K562 (cell line): ENCODE results near the gene NPFF. TPM values are rescaled to one million over a fixed set of nuclear protein-coding genes. Genes with fewer than 3 reads are reported as not detected.

Experiments used
- BACH1 ChIP-seq: fragments of 200-800 bp; sonication (Bioruptor generic); IDR thresholded peaks from 2 replicates; pipeline ENCODE4 v1.6.1; 2016; ENCODE audit warnings: missing genetic modification characterization, missing compliant biosample characterization
- BDP1 ChIP-seq: IDR thresholded peaks from 3 replicates; pipeline ENCODE4 v1.6.1; 2011; ENCODE audit not compliant: insufficient read length, insufficient read depth
- CSDE1 ChIP-seq, 2 experiments: fragments of 450-650 bp; IDR thresholded peaks; 2 replicates each; pipeline ENCODE4 v1.6.1; 2016; ENCODE audit warnings: mild to moderate bottlenecking in 1 of 2
- CTBP1 ChIP-seq: fragments of 450-650 bp; IDR thresholded peaks from 2 replicates; pipeline ENCODE4 v1.6.1; 2016; ENCODE audit warnings: borderline replicate concordance
- EP300 ChIP-seq: IDR thresholded peaks from 2 replicates; pipeline ENCODE4 v1.6.1; 2012; ENCODE audit warnings: low read length, improper control_type of control experiment
- ESRRA ChIP-seq: fragments of 450-650 bp; IDR thresholded peaks from 2 replicates; pipeline ENCODE4 v1.6.1; 2014; ENCODE audit warnings: low read depth, mild to moderate bottlenecking, moderate library complexity, borderline replicate concordance
- FUS ChIP-seq: fragments of 200-400 bp; formaldehyde crosslinking; optimal IDR thresholded peaks from 2 replicates; pipeline ENCODE3; 2017; ENCODE audit warnings: low read depth, low read length
- HMG20B ChIP-seq: fragments of 250-450 bp; sonication (Bioruptor Pico); IDR thresholded peaks from 2 replicates; pipeline ENCODE4 v1.5.0; 2021; ENCODE audit warnings: mild to moderate bottlenecking
- MTA2 ChIP-seq: fragments of 450-650 bp; IDR thresholded peaks from 2 replicates; pipeline ENCODE4 v1.6.1; 2016; ENCODE audit warnings: low read depth
- SREBF2 ChIP-seq: sonication (generic); formaldehyde crosslinking; IDR thresholded peaks from 2 replicates; pipeline ENCODE4 v1.4.0; 2020; ENCODE audit warnings: mild to moderate bottlenecking, missing genetic modification reagents
- TAF1 ChIP-seq: IDR thresholded peaks from 2 replicates; pipeline ENCODE4 v1.6.1; 2011; ENCODE audit warnings: mild to moderate bottlenecking, low read length, moderate library complexity; ENCODE audit not compliant: insufficient read depth, control insufficient read depth, severe bottlenecking; ENCODE audit errors: extremely low read depth
- TCF7L2 ChIP-seq: fragments of 150-350 bp; IDR thresholded peaks from 2 replicates; pipeline ENCODE4 v1.6.1; 2016; ENCODE audit warnings: low read depth, mild to moderate bottlenecking, low read length, moderate library complexity
- WHSC1 ChIP-seq: IDR thresholded peaks from one replicate; pipeline ENCODE4 v1.6.1; 2012; ENCODE audit warnings: low read length, control low read depth, inconsistent platforms
- ZNF174 ChIP-seq: fragments of 250-450 bp; sonication (Bioruptor Pico); IDR thresholded peaks from 2 replicates; pipeline ENCODE4 v1.4.0; 2020; ENCODE audit warnings: mild to moderate bottlenecking
- ZNF224 ChIP-seq: sonication (generic); formaldehyde crosslinking; IDR thresholded peaks from 2 replicates; pipeline ENCODE4 v1.8.0; 2022; ENCODE audit warnings: mild to moderate bottlenecking, missing genetic modification reagents
- ZNF57 ChIP-seq: fragments of 450-650 bp; formaldehyde crosslinking; IDR thresholded peaks from 2 replicates; pipeline ENCODE4 v1.4.0; 2020; ENCODE audit warnings: mild to moderate bottlenecking, moderate library complexity
- ZNF699 ChIP-seq: fragments of 250-450 bp; sonication (Bioruptor Pico); IDR thresholded peaks from 2 replicates; pipeline ENCODE4 v1.8.0; 2021; ENCODE audit warnings: mild to moderate bottlenecking, moderate library complexity; ENCODE audit not compliant: insufficient replicate concordance
- polyA plus RNA-seq, 8 experiments: library from polyadenylated mRNA; depleted of rRNA in 4 of 8; stranded (reverse) in 5 of 8; unstranded in 3 of 8; fragments of >200 nt; fragmentation: Nextera tagmentation in 2 of 8; fragmentation: Illumina TruSeq in 1 of 8; extraction: Ambion mirVana in 2 of 8; extraction: Trizol in 1 of 8; gene quantifications; 2 replicates each; pipeline versions ENCODE4 v1.2.1 to v1.2.3, GENCODE V29; 2011 to 2014; ENCODE audit warnings: inconsistent platforms in 1 of 8, missing spikeins in 1 of 8
- total RNA-seq, 7 experiments: library from RNA; depleted of rRNA in 6 of 7; stranded (reverse); fragments of >200 nt in 6 of 7; fragmentation: Illumina TruSeq in 2 of 7; extraction: Trizol in 2 of 7; gene quantifications; 2 replicates each; pipeline versions ENCODE4 v1.2.1 to v1.2.3, GENCODE V29; 2011 to 2021; ENCODE audit warnings: low replicate concordance in 1 of 7
- TF ChIP-seq, protein P1 (sequence below): fragments of 450-650 bp; IDR thresholded peaks from 2 replicates; pipeline ENCODE4 v1.6.1; 2016; ENCODE audit warnings: borderline replicate concordance
- TF ChIP-seq, protein P2 (sequence below), 2 experiments: fragments of 450-650 bp; IDR thresholded peaks; 2 replicates each; pipeline ENCODE4 v1.6.1; 2016
- TF ChIP-seq, protein P3 (sequence below): IDR thresholded peaks from 2 replicates; pipeline ENCODE4 v1.6.1; 2011; ENCODE audit warnings: borderline replicate concordance, low read depth, mild to moderate bottlenecking, moderate library complexity, low read length; ENCODE audit not compliant: insufficient read depth, poor library complexity, severe bottlenecking
- TF ChIP-seq, protein P4 (sequence below): sonication (generic); formaldehyde crosslinking; IDR thresholded peaks from 2 replicates; pipeline ENCODE4 v1.8.1; 2023; ENCODE audit warnings: mild to moderate bottlenecking, missing genetic modification reagents

The NPFF gene
- total and polyA plus RNA-seq, 9 of the 15 experiments (the other 6 are each of a cell fraction or from before 2014, with no cell fraction given), result 0.15 to 1.2 (median 0.55) TPM; not detected in 6

DNA sequence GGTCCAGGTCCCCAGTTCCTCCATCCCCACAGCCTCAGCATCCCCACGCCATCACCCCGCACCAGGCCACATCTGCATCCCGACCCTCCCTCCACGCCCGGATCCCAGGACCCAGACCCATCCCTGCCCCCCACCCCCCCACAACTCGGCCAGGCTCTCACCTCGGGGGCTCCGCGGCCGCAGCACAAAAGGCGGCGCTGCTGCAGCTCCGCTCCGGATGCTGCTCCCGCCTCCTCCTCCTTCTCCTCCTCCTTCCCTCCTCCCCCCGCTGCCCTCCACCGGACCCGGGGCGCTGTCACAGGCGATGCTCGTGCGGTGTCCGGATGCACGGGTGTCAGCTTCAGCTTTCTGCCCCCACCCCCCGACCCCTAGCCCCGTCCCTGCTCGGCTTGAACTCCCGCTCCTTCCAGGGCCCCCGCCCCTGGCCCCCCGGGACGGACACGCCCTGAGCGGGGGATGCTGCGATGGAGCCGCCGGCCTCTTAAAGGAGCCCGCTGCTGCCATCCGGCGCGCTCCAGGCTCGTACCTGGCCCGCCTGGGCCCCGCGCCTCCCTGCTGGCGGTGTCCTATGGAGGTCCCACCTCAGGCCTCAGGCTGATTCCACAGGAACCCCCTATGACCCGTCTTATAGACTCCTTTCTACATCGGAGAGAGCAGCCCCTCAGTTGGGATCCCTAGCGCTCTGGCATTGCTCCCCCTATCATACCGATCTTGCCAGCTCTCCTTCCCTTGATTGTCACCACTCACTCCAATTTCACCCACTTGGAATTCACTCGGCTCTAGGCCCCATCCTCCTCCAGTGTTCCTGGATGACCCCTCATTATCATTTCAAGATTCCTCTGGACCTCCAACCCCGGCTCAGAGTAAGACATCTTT is 7.8 kb downstream of the NPFF start, which contains the start of gene MAP3K12 (continued):
- TF ChIP-seq BACH1 (no peak), ZNF57 (CRISPR knock-in tag) (no peak), ESRRA (no peak), EP300 (no peak), ZNF699 (CRISPR knock-in tag) (no peak), TAF1 (no peak), MTA2 (no peak), TCF7L2 (no peak), CTBP1 (no peak; the same call in none of the 2 replicates), SREBF2 (CRISPR knock-in tag) (no peak), FUS (no peak), ZNF174 (no peak), CSDE1 (IDR thresholded peaks at IDR 0.05) (no peak), HMG20B (no peak), BDP1 (no peak), WHSC1 (no peak), ZNF224 (no peak)
- TF ChIP-seq, protein P1, sequence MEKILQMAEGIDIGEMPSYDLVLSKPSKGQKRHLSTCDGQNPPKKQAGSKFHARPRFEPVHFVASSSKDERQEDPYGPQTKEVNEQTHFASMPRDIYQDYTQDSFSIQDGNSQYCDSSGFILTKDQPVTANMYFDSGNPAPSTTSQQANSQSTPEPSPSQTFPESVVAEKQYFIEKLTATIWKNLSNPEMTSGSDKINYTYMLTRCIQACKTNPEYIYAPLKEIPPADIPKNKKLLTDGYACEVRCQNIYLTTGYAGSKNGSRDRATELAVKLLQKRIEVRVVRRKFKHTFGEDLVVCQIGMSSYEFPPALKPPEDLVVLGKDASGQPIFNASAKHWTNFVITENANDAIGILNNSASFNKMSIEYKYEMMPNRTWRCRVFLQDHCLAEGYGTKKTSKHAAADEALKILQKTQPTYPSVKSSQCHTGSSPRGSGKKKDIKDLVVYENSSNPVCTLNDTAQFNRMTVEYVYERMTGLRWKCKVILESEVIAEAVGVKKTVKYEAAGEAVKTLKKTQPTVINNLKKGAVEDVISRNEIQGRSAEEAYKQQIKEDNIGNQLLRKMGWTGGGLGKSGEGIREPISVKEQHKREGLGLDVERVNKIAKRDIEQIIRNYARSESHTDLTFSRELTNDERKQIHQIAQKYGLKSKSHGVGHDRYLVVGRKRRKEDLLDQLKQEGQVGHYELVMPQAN, result no peak
- TF ChIP-seq, protein P2, sequence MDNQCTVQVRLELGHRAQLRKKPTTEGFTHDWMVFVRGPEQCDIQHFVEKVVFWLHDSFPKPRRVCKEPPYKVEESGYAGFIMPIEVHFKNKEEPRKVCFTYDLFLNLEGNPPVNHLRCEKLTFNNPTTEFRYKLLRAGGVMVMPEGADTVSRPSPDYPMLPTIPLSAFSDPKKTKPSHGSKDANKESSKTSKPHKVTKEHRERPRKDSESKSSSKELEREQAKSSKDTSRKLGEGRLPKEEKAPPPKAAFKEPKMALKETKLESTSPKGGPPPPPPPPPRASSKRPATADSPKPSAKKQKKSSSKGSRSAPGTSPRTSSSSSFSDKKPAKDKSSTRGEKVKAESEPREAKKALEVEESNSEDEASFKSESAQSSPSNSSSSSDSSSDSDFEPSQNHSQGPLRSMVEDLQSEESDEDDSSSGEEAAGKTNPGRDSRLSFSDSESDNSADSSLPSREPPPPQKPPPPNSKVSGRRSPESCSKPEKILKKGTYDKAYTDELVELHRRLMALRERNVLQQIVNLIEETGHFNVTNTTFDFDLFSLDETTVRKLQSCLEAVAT (IDR thresholded peaks at IDR 0.05), result no peak
- TF ChIP-seq, protein P3, sequence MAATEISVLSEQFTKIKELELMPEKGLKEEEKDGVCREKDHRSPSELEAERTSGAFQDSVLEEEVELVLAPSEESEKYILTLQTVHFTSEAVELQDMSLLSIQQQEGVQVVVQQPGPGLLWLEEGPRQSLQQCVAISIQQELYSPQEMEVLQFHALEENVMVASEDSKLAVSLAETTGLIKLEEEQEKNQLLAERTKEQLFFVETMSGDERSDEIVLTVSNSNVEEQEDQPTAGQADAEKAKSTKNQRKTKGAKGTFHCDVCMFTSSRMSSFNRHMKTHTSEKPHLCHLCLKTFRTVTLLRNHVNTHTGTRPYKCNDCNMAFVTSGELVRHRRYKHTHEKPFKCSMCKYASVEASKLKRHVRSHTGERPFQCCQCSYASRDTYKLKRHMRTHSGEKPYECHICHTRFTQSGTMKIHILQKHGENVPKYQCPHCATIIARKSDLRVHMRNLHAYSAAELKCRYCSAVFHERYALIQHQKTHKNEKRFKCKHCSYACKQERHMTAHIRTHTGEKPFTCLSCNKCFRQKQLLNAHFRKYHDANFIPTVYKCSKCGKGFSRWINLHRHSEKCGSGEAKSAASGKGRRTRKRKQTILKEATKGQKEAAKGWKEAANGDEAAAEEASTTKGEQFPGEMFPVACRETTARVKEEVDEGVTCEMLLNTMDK, result peak; percentile 27
- TF ChIP-seq, protein P4, sequence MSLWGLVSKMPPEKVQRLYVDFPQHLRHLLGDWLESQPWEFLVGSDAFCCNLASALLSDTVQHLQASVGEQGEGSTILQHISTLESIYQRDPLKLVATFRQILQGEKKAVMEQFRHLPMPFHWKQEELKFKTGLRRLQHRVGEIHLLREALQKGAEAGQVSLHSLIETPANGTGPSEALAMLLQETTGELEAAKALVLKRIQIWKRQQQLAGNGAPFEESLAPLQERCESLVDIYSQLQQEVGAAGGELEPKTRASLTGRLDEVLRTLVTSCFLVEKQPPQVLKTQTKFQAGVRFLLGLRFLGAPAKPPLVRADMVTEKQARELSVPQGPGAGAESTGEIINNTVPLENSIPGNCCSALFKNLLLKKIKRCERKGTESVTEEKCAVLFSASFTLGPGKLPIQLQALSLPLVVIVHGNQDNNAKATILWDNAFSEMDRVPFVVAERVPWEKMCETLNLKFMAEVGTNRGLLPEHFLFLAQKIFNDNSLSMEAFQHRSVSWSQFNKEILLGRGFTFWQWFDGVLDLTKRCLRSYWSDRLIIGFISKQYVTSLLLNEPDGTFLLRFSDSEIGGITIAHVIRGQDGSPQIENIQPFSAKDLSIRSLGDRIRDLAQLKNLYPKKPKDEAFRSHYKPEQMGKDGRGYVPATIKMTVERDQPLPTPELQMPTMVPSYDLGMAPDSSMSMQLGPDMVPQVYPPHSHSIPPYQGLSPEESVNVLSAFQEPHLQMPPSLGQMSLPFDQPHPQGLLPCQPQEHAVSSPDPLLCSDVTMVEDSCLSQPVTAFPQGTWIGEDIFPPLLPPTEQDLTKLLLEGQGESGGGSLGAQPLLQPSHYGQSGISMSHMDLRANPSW (CRISPR knock-in tag), result no peak
